ENCODE measurements around the gene KLK6. TPM values are rescaled to one million over a fixed set of nuclear protein-coding genes. Genes with fewer than 3 reads are reported as not detected.

The KLK6 gene
- total RNA-seq, 1 donor from 2014 or later = not detected

- DNase-seq (ENCODE audit: low read depth, low spot score) = no peak
Observed at GRCh38 chr19:50911206-50912101, 57.9 kb downstream of the KLK6 start, which contains the start of gene KLK4. Gene KLK4, minus strand, starts transcription at chr19:50911395. Its CDS starts 657 bp downstream, at chr19:50910738.

GRCh38 chr19:50910722-50911121 is 58.7 kb downstream of the KLK6 start:
- DNase-seq (ENCODE audit: low read depth, low spot score) = no peak

GRCh38 chr19:50909240-50910070 is 59.9 kb downstream of the KLK6 start:
- DNase-seq (ENCODE audit: low read depth, low spot score) = peak; percentile 10

Other genes starting within 250 kb of the KLK6 start
- 0.26 and 0.63 TPM in 2 replicates for gene SHANK1, start 249.8 kb downstream of the KLK6 start, total RNA-seq
- 4.0 and 4.3 TPM in 2 replicates for gene CLEC11A, start 246.2 kb downstream of the KLK6 start, total RNA-seq
- not detected in 2 replicates for gene GPR32, start 199.1 kb downstream of the KLK6 start, total RNA-seq
- gene ACP4, start 179.2 kb downstream of the KLK6 start, total RNA-seq = not detected in 2 replicates
- gene KLK1, start 145.8 kb downstream of the KLK6 start, total RNA-seq = not detected in 2 replicates
- not detected in 2 replicates for gene KLK15, start 136.0 kb downstream of the KLK6 start, total RNA-seq
- gene KLK3, start 114.7 kb downstream of the KLK6 start, total RNA-seq = not detected in 2 replicates
- not detected in 2 replicates for gene KLK2, start 96.2 kb downstream of the KLK6 start, total RNA-seq
- not detected in 2 replicates for gene KLK4, start 58.2 kb downstream of the KLK6 start, total RNA-seq
- not detected in 2 replicates for gene KLK5, start 16.6 kb downstream of the KLK6 start, total RNA-seq
- not detected in 2 replicates for gene KLK7, start 14.3 kb upstream of the KLK6 start, total RNA-seq
- not detected in 2 replicates for gene KLK8, start 32.0 kb upstream of the KLK6 start, total RNA-seq
- gene KLK10, start 50.1 kb upstream of the KLK6 start, total RNA-seq = 0.04 TPM in 1 of 2 replicates, not detected in the other
- gene KLK11, start 57.0 kb upstream of the KLK6 start, total RNA-seq = not detected in 2 replicates
- not detected in 2 replicates for gene KLK12, start 65.4 kb upstream of the KLK6 start, total RNA-seq
- not detected in 2 replicates for gene KLK13, start 95.5 kb upstream of the KLK6 start, total RNA-seq
- gene KLK14, start 113.3 kb upstream of the KLK6 start, total RNA-seq = not detected in 2 replicates
- gene CTU1, start 138.8 kb upstream of the KLK6 start, total RNA-seq = 6.6 and 10.2 TPM in 2 replicates
- gene SIGLEC9, start 155.3 kb upstream of the KLK6 start, total RNA-seq = not detected in 2 replicates
- gene SIGLEC7, start 172.7 kb upstream of the KLK6 start, total RNA-seq = not detected in 2 replicates